GM08714 (cell line): ENCODE measurements around the gene CAT.

ENCODE experiments used
- H3K4me3 ChIP-seq: fragments of 200-500 bp; sonication (Bioruptor generic); 2 replicates; pipeline ENCODE4 v1.5.1; 2014; ENCODE audit warnings: mild to moderate bottlenecking, low read length, inconsistent platforms
- ZNF274 ChIP-seq: IDR thresholded peaks from 2 replicates; pipeline ENCODE4 v1.6.1; 2012; ENCODE audit warnings: mild to moderate bottlenecking, low read depth, low read length

Gene CAT

GRCh38 chr11:34464591-34465051, 25.9 kb downstream of the CAT start:
- H3K4me3 ChIP-seq: no peak overlapping the region
- TF ChIP-seq ZNF274: no peak

GRCh38 chr11:34466802-34467488, 28.2 kb downstream of the CAT start:
- H3K4me3 ChIP-seq: no peak overlapping the region
- no peak for TF ChIP-seq ZNF274

DNA sequence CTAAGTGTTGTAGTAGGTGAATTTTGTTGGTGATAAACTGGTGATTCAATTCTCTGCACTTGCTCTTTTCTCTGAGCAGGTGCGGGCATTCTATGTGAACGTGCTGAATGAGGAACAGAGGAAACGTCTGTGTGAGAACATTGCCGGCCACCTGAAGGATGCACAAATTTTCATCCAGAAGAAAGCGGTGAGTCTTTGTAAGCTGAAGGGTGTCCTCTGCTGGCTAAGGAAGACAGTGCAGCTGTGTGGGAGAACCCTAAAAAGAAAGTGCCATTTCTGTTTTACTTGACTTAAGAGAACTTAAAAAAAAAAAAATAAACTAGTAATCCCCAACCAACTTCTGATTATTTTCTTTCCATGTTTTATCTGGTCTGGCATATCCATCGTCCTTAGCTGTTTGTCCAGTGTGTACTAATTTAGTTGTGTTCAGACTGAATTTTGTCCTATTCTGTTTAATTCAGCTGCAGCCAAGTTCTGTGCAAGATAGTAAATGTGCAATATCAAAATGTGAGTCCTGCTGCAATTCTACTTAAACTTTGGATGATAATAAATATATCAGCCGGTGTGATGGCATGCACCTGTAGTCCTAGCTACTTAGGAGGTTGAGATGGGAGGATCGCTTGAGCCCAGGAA, 29.6 kb downstream of the CAT start:
- no peak overlapping the region for H3K4me3 ChIP-seq
- TF ChIP-seq ZNF274: no peak

DNA sequence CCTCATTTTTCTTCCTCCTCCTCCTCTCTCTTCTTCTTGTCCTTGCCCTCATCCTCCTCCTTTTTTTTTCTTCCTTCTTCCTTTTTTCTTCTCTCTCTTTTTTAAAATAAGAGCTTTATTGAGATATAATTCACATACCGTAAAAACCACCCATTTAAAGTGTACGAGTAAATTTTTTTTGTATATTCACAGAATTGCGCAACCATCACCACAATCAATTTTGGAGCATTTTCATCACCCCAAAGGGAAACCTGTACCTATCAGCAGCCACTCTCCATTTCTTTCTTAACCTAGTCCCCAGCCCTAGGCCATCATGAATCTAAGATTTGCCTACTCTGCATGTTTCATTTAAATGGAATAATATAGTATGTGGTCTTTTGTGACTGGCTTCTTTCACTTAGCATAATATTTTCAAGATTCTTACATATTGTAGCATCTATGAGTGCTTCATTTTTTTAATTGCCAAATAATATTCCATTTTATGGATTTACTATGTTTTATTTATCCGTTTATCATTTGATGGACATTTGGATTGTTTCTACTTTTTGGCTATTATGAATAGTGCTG, 35.0 kb downstream of the CAT start:
- H3K4me3 ChIP-seq: no peak overlapping the region
- TF ChIP-seq ZNF274: no peak

GRCh38 chr11:34475656-34476055, 36.9 kb downstream of the CAT start:
- H3K4me3 ChIP-seq: no peak overlapping the region
- TF ChIP-seq ZNF274: no peak

- H3K4me3 ChIP-seq: no peak overlapping the region
- no peak for TF ChIP-seq ZNF274
Measured at GRCh38 chr11:34476849-34477248, 38.1 kb downstream of the CAT start.

- no peak for TF ChIP-seq ZNF274
- H3K4me3 ChIP-seq: no peak overlapping the region
Measured at GRCh38 chr11:34478845-34479663, 40.3 kb downstream of the CAT start.

DNA sequence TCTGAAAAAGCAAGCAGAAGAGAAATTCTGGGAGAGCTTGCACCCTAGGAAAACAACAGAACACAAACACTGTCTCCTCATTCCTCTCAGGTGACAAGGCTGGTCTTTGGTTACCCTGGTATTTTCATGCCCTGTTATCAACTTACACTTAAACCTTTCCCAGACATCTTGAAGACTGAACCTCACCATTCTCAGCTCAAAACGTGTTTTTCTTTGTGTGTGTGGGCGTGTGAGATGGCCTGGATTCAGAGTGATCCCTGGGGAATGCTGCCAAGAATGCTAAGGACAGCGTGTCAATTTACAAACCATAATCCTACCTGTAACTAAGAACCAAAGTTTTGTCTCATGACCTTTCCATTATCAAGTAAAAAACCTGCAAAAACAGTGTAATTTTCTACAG, 41.6 kb downstream of the CAT start:
- no peak for TF ChIP-seq ZNF274
- no peak overlapping the region for H3K4me3 ChIP-seq

DNA sequence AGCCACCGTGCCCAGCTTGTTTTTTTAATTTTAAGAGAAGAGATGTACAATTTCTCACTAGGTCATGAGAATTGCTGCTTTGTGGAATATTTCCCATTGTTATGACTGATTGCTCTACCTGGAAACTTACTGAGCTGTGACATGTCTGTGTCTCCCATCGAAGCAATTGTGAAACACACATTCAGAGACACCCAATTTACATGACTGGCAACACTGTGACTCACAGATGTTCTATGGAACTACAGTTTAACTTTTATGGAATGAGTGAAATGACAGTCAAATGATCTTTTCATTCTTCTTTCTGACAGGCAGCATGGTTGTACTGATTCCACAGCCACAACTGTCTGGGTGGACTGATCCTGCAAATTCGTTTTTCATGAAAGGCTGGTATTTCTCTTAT, 42.6 kb downstream of the CAT start:
- TF ChIP-seq ZNF274: no peak
- no peak overlapping the region for H3K4me3 ChIP-seq

DNA sequence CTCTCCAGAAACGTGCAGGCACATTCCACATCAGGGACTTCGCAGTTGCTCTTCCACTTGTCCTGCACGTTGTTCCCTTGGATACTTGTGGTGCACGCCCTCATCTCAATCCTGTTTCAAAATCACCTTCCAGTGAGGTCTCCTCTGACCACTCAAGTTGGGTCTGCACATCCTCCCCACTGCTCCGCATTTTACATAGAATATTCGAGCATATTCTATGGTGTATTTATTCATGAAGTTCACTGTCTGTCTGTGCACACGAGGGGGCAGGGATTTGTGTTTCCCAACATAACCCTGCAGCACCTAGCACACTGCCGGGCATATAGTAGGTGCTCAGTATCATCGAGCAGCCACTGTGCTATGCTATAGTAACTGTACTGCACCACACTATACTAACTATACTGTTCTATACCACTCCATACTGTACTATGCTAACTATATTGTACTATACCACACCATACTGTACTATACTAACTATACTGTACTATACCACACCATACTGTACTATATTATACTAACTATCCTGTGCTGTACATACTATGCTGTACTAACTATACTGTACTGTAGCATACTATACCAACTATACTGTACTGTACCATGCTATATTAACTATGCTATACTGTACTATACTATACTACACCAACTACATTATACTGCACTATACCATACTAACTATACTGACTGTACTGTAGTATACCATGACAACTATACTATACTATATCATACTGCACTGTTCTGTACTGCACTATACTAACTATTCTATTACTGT, 44.6 kb downstream of the CAT start:
- TF ChIP-seq ZNF274: no peak
- no peak overlapping the region for H3K4me3 ChIP-seq

DNA sequence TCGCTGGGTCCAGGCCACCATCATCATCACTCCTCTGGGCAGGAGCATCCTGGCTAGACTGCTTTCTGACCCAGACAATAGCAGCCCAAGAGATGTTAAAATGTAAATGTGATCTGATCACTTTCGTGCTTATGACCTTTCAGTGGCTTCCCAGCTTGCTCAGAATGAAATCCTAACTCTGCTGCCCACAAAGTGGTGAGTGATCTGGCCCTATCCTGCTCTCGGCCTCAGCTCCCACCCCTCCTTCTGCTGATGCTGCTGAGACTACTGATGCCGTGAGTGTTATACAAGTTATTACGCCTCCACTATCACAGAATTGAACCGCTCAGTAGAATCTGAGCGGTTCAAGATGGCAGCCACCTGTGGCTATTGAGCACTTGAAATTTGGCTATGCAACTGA, 48.7 kb downstream of the CAT start:
- no peak for TF ChIP-seq ZNF274
- H3K4me3 ChIP-seq: no peak overlapping the region

DNA sequence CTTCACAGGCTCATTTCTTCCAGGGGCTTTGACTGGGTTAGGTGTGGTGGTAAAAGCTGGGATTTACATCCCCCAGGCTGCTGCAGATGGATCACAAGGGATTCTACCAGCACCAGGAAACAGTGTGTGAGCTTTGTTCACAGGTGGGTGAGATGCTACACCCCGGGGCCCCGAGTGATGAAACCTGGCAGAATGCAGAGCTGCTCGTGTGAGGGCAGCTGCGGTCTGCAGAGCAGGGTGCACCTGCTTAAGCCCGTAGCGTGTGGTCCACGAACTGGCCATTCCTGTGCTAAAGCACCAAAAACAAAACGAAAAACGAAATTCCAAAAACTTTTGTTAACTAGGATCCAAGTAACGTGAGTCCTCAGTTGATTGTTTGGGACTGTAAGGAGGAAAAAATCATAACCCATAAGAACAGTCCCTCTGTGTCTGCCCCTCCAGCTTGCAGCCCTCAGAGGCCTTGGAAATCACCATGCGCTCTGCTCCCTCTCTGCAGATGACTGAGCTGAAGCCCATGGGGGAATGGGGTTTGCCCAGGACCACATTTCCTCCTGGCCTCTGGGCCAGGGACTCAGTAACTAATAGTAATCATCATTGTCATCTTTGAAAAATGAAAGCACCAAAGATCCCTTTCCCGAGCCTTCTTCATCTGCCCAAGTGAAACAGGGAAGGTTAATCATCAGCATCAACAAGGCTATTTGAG, 50.3 kb downstream of the CAT start:
- no peak for TF ChIP-seq ZNF274
- no peak overlapping the region for H3K4me3 ChIP-seq

GRCh38 chr11:34490304-34490703, 51.6 kb downstream of the CAT start:
- TF ChIP-seq ZNF274: no peak
- no peak overlapping the region for H3K4me3 ChIP-seq
